ENCODE measurements around the gene ADO.

ADO gene

GRCh38 chr10:62790019-62790555 is 14.4 kb upstream of the ADO start:
- no peak for DNase-seq (ENCODE audit: low read depth, low spot score)
- H3K4me3 ChIP-seq (ENCODE audit: low read length) = no peak overlapping the region

GRCh38 chr10:62790571-62790970 is 13.9 kb upstream of the ADO start:
- no peak overlapping the region for H3K4me3 ChIP-seq (ENCODE audit: low read length)
- DNase-seq (ENCODE audit: low read depth, low spot score) = no peak

- H3K4me3 ChIP-seq (ENCODE audit: low read length) = no peak overlapping the region
- DNase-seq (ENCODE audit: low read depth, low spot score) = no peak
Observed at GRCh38 chr10:62792261-62792660, 12.3 kb upstream of the ADO start.

- no peak for DNase-seq (ENCODE audit: low read depth, low spot score)
Observed at GRCh38 chr10:62794306-62794705, 10.2 kb upstream of the ADO start.

GRCh38 chr10:62795100-62795499 is 9.4 kb upstream of the ADO start:
- H3K4me3 ChIP-seq (ENCODE audit: low read length) = no peak overlapping the region
- DNase-seq (ENCODE audit: low read depth, low spot score) = no peak

More at GRCh38 chr10:62794306-62794705, 10.2 kb upstream of the ADO start:
- H3K4me3 ChIP-seq (ENCODE audit: low read length) = no peak overlapping the region

GRCh38 chr10:62795762-62796161 is 8.8 kb upstream of the ADO start:
- H3K4me3 ChIP-seq (ENCODE audit: low read length) = no peak overlapping the region
- DNase-seq (ENCODE audit: low read depth, low spot score) = no peak

GRCh38 chr10:62796896-62797295 is 7.6 kb upstream of the ADO start:
- no peak overlapping the region for H3K4me3 ChIP-seq (ENCODE audit: low read length)
- DNase-seq (ENCODE audit: low read depth, low spot score) = no peak

GRCh38 chr10:62801871-62802270 is 2.6 kb upstream of the ADO start:
- H3K4me3 ChIP-seq (ENCODE audit: low read length) = no peak overlapping the region
- no peak for DNase-seq (ENCODE audit: low read depth, low spot score)

- peak overlapping the region; percentile 83 for H3K4me3 ChIP-seq (ENCODE audit: low read length)
- no peak for DNase-seq (ENCODE audit: low read depth, low spot score)
Observed at GRCh38 chr10:62803724-62804355, 680 bp upstream of the ADO start.

- peak overlapping the region; percentile 83 for H3K4me3 ChIP-seq (ENCODE audit: low read length)
- DNase-seq (ENCODE audit: low read depth, low spot score) = no peak
Observed at GRCh38 chr10:62805231-62806099, 945 bp downstream of the ADO start.

GRCh38 chr10:62806251-62806650 is 1.7 kb downstream of the ADO start:
- H3K4me3 ChIP-seq (ENCODE audit: low read length) = no peak overlapping the region
- no peak for DNase-seq (ENCODE audit: low read depth, low spot score)

- DNase-seq (ENCODE audit: low read depth, low spot score) = no peak
- H3K4me3 ChIP-seq (ENCODE audit: low read length) = no peak overlapping the region
Observed at GRCh38 chr10:62810156-62810902, 5.8 kb downstream of the ADO start.

- no peak for DNase-seq (ENCODE audit: low read depth, low spot score)
- no peak overlapping the region for H3K4me3 ChIP-seq (ENCODE audit: low read length)
Observed at GRCh38 chr10:62811159-62811875, 6.8 kb downstream of the ADO start.

- DNase-seq (ENCODE audit: low read depth, low spot score) = no peak
- no peak overlapping the region for H3K4me3 ChIP-seq (ENCODE audit: low read length)
Observed at GRCh38 chr10:62812672-62813439, 8.3 kb downstream of the ADO start.

GRCh38 chr10:62813453-62813852 is 8.9 kb downstream of the ADO start:
- H3K4me3 ChIP-seq (ENCODE audit: low read length) = no peak overlapping the region
- no peak for DNase-seq (ENCODE audit: low read depth, low spot score)

- DNase-seq (ENCODE audit: low read depth, low spot score) = no peak
- H3K4me3 ChIP-seq (ENCODE audit: low read length) = no peak overlapping the region
Observed at GRCh38 chr10:62813981-62814380, 9.5 kb downstream of the ADO start.

- DNase-seq (ENCODE audit: low read depth, low spot score) = no peak
- peak overlapping the region; percentile 2; the same call in 1 of the 2 replicates for H3K4me3 ChIP-seq (ENCODE audit: low read length)
Observed at GRCh38 chr10:62814756-62815380, 10.3 kb downstream of the ADO start.

Measured in Jurkat, Clone E6-1 (cell line).